ENCODE measurements around the gene HEXD.

GRCh38 chr17:82399041-82399441 is 19.1 kb upstream of the HEXD start:
- no peak for TF ChIP-seq YY1 (IDR thresholded peaks at IDR 0.05; ENCODE audit: insufficient read depth, insufficient read length)
- TF ChIP-seq ZNF274 (IDR thresholded peaks at IDR 0.05; ENCODE audit: low read depth, low read length), result no peak

Data from NT2/D1 (cell line).